K562 (cell line): Measurements from ENCODE around the gene RABGAP1L. TPM values are rescaled to one million over a fixed set of nuclear protein-coding genes. Genes with fewer than 3 reads are reported as not detected.

Experiments
- ATAC-seq: fragments of 200-7000 bp; cut with Tn5 transposase; 3 replicates; pipeline ENCODE4 v1.9.1; 2020; ENCODE audit warnings: moderate library complexity
- BruUV-seq: library from RNA; stranded (reverse); fragments of 400-500 nt; replicated peaks from 2 replicates; lab custom pipeline; 2021; lab: Mats Ljungman, UMichigan
- CTCF ChIA-PET: fragments of 300-600 bp; formaldehyde crosslinking; extraction: SDS; loops from one replicate; lab custom pipeline; 2021; ENCODE audit warnings: low intra/inter-chr PET ratio; lab: Yijun Ruan, JAX
- POLR2A ChIA-PET: fragments of 300-600, 350-650 bp; sonication (Branson Sonifier 250); formaldehyde crosslinking; extraction: SDS; loops from one replicate; lab custom pipeline; 2021; ENCODE audit warnings: antibody characterized with exemption, inconsistent platforms; lab: Yijun Ruan, JAX
- DNase-seq, 4 experiments: peaks; one replicate each; pipeline versions ENCODE4 v3.0.0 to v3.0.0-alpha.2; 2011 to 2018; ENCODE audit warnings: low spot score in 3 of 4, mixed read lengths in 3 of 4; ENCODE audit errors: extremely low read depth in 1 of 4
- FAIRE-seq: peaks from 2 replicates; lab custom pipeline; 2011; peaks lifted over from hg19 to GRCh38; lab: Jason Lieb, UNC
- H2AFZ ChIP-seq: 2 replicates; pipeline ENCODE4 v1.6.0; 2011; ENCODE audit warnings: low read depth, low read length, control low read depth, inconsistent platforms
- H3K27ac ChIP-seq: fragments of 200-600 bp; 3 replicates; pipeline ENCODE4 v1.8.0; 2011; ENCODE audit warnings: low read depth, mild to moderate bottlenecking, control low read depth, inconsistent platforms, low read length, moderate library complexity, mixed read lengths; ENCODE audit errors: extremely low read depth
- H3K27me3 ChIP-seq, 2 experiments: fragments of 300-600 bp in 1 of 2; 2 replicates in 1 of 2; 3 replicates in 1 of 2; pipeline versions ENCODE4 v1.6.0 to v1.8.0; 2011; ENCODE audit warnings: inconsistent platforms in 2 of 2, low read length in 2 of 2, mild to moderate bottlenecking in 1 of 2, mixed read lengths in 1 of 2, moderate library complexity in 1 of 2; ENCODE audit not compliant: control insufficient read depth in 2 of 2, insufficient read depth in 2 of 2
- H3K36me3 ChIP-seq: fragments of 300-600 bp; 3 replicates; pipeline ENCODE4 v1.8.0; 2011; ENCODE audit warnings: mild to moderate bottlenecking, low read length, inconsistent platforms; ENCODE audit not compliant: control insufficient read depth, insufficient read depth
- H3K4me1 ChIP-seq, 2 experiments: fragments of 200-600 bp in 1 of 2; replicated peaks in 1 of 2; 2 replicates in 1 of 2; 3 replicates in 1 of 2; pipeline versions ENCODE4 v1.5.1 to v1.8.0; 2011; ENCODE audit warnings: inconsistent platforms in 2 of 2, low read length in 2 of 2, mild to moderate bottlenecking in 1 of 2, mixed read lengths in 1 of 2, moderate library complexity in 1 of 2; ENCODE audit not compliant: control insufficient read depth in 2 of 2, insufficient read depth in 2 of 2
- H3K4me2 ChIP-seq: 2 replicates; pipeline ENCODE4 v1.6.1; 2011; ENCODE audit warnings: low read length, control low read depth, inconsistent platforms, mixed read lengths; ENCODE audit not compliant: insufficient read depth
- H3K4me3 ChIP-seq: fragments of 200-600 bp; sonication (generic), shearing (Covaris generic); 2 replicates; pipeline ENCODE4 v1.5.1; 2016; ENCODE audit warnings: control low read depth, inconsistent platforms
- H3K79me2 ChIP-seq: fragments of 200-600 bp; 3 replicates; pipeline ENCODE4 v1.8.0; 2011; ENCODE audit warnings: low read length, inconsistent platforms; ENCODE audit not compliant: control insufficient read depth, insufficient read depth
- H3K9ac ChIP-seq, 2 experiments: 2 replicates each; pipeline versions ENCODE4 v1.6.0 to v1.6.1; 2011; ENCODE audit warnings: low read depth in 2 of 2, low read length in 2 of 2, control low read depth in 1 of 2, inconsistent platforms in 1 of 2, mild to moderate bottlenecking in 1 of 2, mixed read lengths in 1 of 2; ENCODE audit not compliant: insufficient read depth in 1 of 2
- H3K9me1 ChIP-seq: one replicate; pipeline ENCODE4 v1.6.0; 2011; ENCODE audit warnings: inconsistent platforms, mild to moderate bottlenecking, low read length, moderate library complexity; ENCODE audit not compliant: control insufficient read depth, insufficient read depth
- H3K9me3 ChIP-seq: replicated peaks from 2 replicates; pipeline ENCODE4 v1.5.1; 2011; ENCODE audit warnings: low read depth, low read length, inconsistent platforms; ENCODE audit not compliant: control insufficient read depth, insufficient read depth
- H4K20me1 ChIP-seq: replicated peaks from 2 replicates; pipeline ENCODE4 v1.6.1; 2011; ENCODE audit warnings: low read length, inconsistent platforms, mixed read lengths; ENCODE audit not compliant: control insufficient read depth, insufficient read depth
- NEUROD1 ChIP-seq: fragments of 150-350 bp; IDR thresholded peaks from 2 replicates; pipeline ENCODE4 v1.6.1; 2014; ENCODE audit warnings: borderline replicate concordance, low read length, low read depth; ENCODE audit not compliant: partially characterized antibody
- SAP30 ChIP-seq: fragments of 200-600 bp; sonication (generic); IDR thresholded peaks from 2 replicates; pipeline ENCODE4 v1.6.1; 2012; ENCODE audit warnings: borderline replicate concordance, low read depth, mild to moderate bottlenecking, moderate library complexity, low read length, control low read depth, inconsistent platforms; ENCODE audit not compliant: insufficient read depth, poor library complexity, severe bottlenecking
- WGBS: fragments of 100-300 bp; shearing (Covaris generic); methylation state at CpG from one replicate; pipeline ENCODE4 v1.1.6; 2016; ENCODE audit warnings: low coverage, mixed read lengths; ENCODE audit not compliant: insufficient coverage; ENCODE audit errors: missing lambda C conversion rate; 5-methylcytosine and 5-hydroxymethylcytosine counted together
- in situ Hi-C: fragments of 300-500 bp; cut with MboI; formaldehyde crosslinking; loops from 4 replicates; pipeline ENCODE4 v1.15.0; 2018; ENCODE audit warnings: inconsistent platforms, mixed read lengths
- intact Hi-C: fragments of 100-400 bp; cut with micrococcal nuclease; formaldehyde crosslinking; loops from 2 replicates; pipeline ENCODE4 v1.14.2; 2022
- polyA plus RNA-seq, 8 experiments: library from polyadenylated mRNA; depleted of rRNA in 4 of 8; stranded (reverse) in 5 of 8; unstranded in 3 of 8; fragments of >200 nt; fragmentation: Nextera tagmentation in 2 of 8; fragmentation: Illumina TruSeq in 1 of 8; extraction: Ambion mirVana in 2 of 8; extraction: Trizol in 1 of 8; gene quantifications; 2 replicates each; pipeline versions ENCODE4 v1.2.1 to v1.2.3, GENCODE V29; 2011 to 2014; ENCODE audit warnings: inconsistent platforms in 1 of 8, missing spikeins in 1 of 8
- total RNA-seq, 7 experiments: library from RNA; depleted of rRNA in 6 of 7; stranded (reverse); fragments of >200 nt in 6 of 7; fragmentation: Illumina TruSeq in 2 of 7; extraction: Trizol in 2 of 7; gene quantifications; 2 replicates each; pipeline versions ENCODE4 v1.2.1 to v1.2.3, GENCODE V29; 2011 to 2021; ENCODE audit warnings: low replicate concordance in 1 of 7
- TF ChIP-seq, protein P1 (sequence below): sonication (generic); formaldehyde crosslinking; IDR thresholded peaks from 2 replicates; pipeline ENCODE4 v1.8.0; 2022; ENCODE audit warnings: mild to moderate bottlenecking, missing genetic modification reagents

RABGAP1L gene
- total and polyA plus RNA-seq, 9 of the 15 experiments (the other 6 are each of a cell fraction or from before 2014, with no cell fraction given): 16.5 to 44.9 (median 26.7) TPM

DNA sequence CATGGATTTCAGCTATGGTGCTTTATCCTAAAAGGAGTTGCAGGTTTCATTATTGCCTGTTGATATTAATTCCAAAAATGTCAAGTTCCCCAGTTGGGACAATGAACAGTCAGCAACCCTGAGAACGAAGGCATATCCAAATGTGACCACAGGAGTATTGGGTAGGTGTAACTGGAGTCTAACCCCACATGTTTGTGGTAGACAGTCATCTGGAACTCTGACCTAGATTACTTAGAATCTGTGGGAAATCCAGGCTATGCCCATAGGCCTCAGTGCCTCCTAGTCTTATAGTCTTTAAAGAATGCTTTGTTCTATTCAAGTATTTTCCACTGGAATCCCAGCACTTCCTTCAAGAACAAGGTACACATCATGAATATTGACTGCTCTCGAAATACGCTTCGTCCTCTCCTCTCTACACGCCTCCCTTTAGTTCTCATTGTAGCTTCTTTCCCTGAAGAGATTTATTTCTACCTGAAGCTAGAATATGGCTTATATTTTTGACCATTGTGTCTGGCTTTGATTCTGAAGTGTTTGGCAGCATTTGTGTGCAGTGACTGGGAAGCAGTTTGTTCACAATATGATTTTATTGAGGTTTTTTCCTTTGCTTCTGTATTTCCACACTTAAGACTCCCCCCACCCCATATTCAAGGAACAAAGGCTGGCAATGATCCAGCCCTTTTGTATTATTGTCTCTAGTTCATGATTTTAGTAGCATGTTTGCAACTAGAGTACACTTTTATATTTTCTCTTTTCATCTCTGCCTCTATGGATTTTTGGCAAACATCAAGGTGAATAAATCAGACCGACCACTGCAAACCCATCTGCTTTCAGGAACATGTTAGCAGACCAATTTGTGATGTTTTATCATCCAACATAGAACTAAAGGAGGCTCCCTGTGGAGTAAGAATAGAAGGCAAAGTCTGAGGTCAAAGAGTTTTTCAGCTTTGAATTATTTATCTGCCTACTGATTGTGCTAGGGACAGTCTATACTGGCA, 467.0 kb downstream of the RABGAP1L start (continued):
- TF ChIP-seq, protein P1, sequence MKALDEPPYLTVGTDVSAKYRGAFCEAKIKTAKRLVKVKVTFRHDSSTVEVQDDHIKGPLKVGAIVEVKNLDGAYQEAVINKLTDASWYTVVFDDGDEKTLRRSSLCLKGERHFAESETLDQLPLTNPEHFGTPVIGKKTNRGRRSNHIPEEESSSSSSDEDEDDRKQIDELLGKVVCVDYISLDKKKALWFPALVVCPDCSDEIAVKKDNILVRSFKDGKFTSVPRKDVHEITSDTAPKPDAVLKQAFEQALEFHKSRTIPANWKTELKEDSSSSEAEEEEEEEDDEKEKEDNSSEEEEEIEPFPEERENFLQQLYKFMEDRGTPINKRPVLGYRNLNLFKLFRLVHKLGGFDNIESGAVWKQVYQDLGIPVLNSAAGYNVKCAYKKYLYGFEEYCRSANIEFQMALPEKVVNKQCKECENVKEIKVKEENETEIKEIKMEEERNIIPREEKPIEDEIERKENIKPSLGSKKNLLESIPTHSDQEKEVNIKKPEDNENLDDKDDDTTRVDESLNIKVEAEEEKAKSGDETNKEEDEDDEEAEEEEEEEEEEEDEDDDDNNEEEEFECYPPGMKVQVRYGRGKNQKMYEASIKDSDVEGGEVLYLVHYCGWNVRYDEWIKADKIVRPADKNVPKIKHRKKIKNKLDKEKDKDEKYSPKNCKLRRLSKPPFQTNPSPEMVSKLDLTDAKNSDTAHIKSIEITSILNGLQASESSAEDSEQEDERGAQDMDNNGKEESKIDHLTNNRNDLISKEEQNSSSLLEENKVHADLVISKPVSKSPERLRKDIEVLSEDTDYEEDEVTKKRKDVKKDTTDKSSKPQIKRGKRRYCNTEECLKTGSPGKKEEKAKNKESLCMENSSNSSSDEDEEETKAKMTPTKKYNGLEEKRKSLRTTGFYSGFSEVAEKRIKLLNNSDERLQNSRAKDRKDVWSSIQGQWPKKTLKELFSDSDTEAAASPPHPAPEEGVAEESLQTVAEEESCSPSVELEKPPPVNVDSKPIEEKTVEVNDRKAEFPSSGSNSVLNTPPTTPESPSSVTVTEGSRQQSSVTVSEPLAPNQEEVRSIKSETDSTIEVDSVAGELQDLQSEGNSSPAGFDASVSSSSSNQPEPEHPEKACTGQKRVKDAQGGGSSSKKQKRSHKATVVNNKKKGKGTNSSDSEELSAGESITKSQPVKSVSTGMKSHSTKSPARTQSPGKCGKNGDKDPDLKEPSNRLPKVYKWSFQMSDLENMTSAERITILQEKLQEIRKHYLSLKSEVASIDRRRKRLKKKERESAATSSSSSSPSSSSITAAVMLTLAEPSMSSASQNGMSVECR: no peak
- no peak for TF ChIP-seq SAP30
- TF ChIP-seq, all 486 proteins: peak for 0

DNA sequence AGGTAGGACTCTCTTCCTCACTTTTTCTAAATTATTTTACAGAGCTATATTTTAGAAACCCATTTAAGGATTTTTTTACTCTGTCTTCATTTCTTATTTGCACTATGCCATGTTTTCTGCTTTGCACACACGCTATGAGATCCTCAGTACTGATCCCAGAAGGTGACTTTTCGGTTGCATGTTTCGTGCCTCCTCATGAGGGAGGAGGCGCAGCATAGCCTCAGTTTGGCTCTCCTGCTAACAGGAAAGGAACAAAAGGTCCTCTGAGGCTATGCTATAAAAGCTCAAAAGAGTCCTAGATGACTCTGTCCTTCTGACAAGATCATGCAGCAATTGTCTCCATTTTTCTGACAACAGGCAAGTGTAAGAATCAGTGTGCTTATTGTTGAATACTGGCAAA, 478.2 kb downstream of the RABGAP1L start:
- no peaks in the 10 kb centered on the region for H3K9me1 ChIP-seq
- H2AFZ ChIP-seq: no peak overlapping the region
- H3K4me2 ChIP-seq: no peak overlapping the region
- ATAC-seq (no peak), FAIRE-seq (no peak), DNase-seq (no peak)
- POLR2A ChIA-PET: no interaction called here
- WGBS: 78% methylated on average over 4 of the region's 4 CpGs
- BruUV-seq: no TSS peak
- in situ Hi-C loops (no loop called here), intact Hi-C loops (no loop called here)
- no peaks in the 10 kb centered on the region for H3K79me2 ChIP-seq
- H3K27ac ChIP-seq: no peak overlapping the region
- no peak overlapping the region for H3K4me3 ChIP-seq
- H3K9ac ChIP-seq: no peak overlapping the region
- peaks cover 4% of the 10 kb centered on the region; the same call in 1 of the 3 replicates for H3K36me3 ChIP-seq
- H4K20me1 ChIP-seq: no peaks in the 10 kb centered on the region
- no peaks in the 10 kb centered on the region for H3K27me3 ChIP-seq
- CTCF ChIA-PET: no interaction called here
- H3K9me3 ChIP-seq: no peaks in the 10 kb centered on the region
- no peaks in the 10 kb centered on the region for H3K4me1 ChIP-seq
- TF ChIP-seq NEUROD1: no peak
